Adrenal gland (tissue), 5 donors: ENCODE measurements around the gene SUPT6H.

Source experiments
- POLR2A ChIP-seq, 2 donors: fragments of 450-650 bp; IDR thresholded peaks; one replicate each; pipeline ENCODE4 v1.6.1; 2017; ENCODE audit warnings: antibody characterized with exemption in 2 of 2, mild to moderate bottlenecking in 2 of 2, moderate library complexity in 1 of 2
- TF ChIP-seq, protein P1 (sequence below), 6 experiments: fragments of 450-650 bp in 4 of 6; fragments of 200-600 bp in 2 of 6; sonication (generic) in 1 of 6; IDR thresholded peaks; 1 replicate in 5 of 6; 2 replicates in 1 of 6; pipeline versions ENCODE4 v1.5.1 to v1.8.0; 2016 to 2021; ENCODE audit warnings: antibody characterized with exemption in 6 of 6, mild to moderate bottlenecking in 2 of 6, moderate library complexity in 1 of 6
- donor health status: DM: no; HTN: no; CAD: no.

DNA sequence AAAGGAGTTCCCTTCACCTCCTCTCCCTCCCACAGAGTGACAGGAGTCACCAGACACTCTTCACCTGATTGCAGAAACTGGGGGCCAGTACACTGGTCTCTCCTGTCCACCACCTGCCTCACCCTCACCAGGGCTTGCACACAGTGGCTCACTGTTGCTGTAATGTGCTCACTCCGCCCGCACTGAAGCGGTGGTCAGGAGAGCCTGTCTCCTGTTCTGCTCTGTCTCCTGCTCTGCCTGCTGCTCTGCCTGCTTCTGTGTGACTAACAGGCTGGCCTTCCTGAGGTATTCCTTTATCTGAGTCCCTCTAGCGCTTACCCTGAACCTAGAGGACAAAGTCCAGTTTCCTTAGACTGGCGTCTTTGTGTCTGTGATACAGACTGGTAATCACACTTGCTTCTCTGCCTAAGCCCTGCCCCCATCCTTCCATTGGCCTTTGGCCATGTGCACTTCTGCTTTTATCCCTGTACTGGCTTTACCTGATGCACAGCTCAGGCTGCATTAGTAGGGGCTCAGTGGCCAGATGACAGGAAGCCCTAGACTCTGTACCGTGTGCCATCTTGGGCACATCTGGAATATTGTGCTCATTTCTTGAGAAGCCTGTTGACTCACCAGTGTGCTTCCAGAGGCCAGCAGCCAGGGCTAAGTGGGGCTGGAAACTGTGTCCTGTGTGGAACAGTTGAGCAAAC, 36.4 kb downstream of the SUPT6H start:
- TF ChIP-seq, protein P1, sequence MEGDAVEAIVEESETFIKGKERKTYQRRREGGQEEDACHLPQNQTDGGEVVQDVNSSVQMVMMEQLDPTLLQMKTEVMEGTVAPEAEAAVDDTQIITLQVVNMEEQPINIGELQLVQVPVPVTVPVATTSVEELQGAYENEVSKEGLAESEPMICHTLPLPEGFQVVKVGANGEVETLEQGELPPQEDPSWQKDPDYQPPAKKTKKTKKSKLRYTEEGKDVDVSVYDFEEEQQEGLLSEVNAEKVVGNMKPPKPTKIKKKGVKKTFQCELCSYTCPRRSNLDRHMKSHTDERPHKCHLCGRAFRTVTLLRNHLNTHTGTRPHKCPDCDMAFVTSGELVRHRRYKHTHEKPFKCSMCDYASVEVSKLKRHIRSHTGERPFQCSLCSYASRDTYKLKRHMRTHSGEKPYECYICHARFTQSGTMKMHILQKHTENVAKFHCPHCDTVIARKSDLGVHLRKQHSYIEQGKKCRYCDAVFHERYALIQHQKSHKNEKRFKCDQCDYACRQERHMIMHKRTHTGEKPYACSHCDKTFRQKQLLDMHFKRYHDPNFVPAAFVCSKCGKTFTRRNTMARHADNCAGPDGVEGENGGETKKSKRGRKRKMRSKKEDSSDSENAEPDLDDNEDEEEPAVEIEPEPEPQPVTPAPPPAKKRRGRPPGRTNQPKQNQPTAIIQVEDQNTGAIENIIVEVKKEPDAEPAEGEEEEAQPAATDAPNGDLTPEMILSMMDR (IDR thresholded peaks at IDR 0.05): no peak
- no peak for TF ChIP-seq POLR2A (IDR thresholded peaks at IDR 0.05)
